ENCODE results near the gene GPATCH8.
A peak's percentile ranks its signal among the peaks of the same experiment; 100 is the strongest.

- TF ChIP-seq CTCF (IDR thresholded peaks at IDR 0.05) (peak in 2 of 6 experiments; percentile 16 to 17), POLR2A (IDR thresholded peaks at IDR 0.05) (no peak)
These were observed 148.3 kb downstream of the GPATCH8 start for GRCh38 chr17:44354582-44355561.
